ENCODE results near the gene C1orf174. TPM values are rescaled to one million over a fixed set of nuclear protein-coding genes. Genes with fewer than 3 reads are reported as not detected.

C1orf174 gene
- total RNA-seq, 1 experiment from 2014 or later = 21.1 TPM

DNA sequence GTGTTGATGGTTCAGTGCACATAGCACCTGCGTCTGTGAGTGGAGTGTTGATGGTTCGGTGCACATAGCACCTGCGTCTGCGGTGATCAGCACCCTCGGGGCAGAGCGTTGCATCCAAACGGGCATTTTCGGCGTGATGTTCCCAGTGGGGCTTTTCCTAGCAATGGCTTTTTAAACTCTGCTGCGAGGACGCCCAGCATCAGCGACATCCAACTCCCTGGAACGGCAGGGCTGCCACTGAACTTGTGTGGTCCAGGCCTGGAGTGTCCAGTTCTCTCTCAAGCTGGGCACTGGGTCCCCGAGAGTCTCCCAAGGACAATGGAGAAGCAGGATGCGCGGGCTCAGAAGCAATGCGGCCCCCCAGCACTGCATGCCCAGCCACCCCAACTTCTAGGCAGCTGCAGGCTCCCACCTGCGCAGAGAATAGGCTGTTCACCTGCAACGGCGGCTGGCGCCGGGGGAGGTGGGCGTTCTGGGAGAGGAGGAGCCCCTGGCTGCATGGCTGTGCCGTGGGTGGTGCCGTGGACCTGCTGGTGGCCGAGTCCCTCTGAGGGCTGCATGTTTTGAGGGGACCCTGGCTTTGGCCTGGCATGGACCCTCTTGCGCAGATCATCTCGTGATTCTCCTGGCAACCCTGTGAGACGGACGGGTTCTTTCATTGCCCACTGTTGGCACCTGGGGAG lies 10.1 kb upstream of the C1orf174 start:
- no peak overlapping the region for H4K5ac ChIP-seq (ENCODE audit: insufficient read length, low read depth, low read length)
- no peak overlapping the region for H2BK15ac ChIP-seq (ENCODE audit: low read depth, low read length)
- no peak overlapping the region for H3K27ac ChIP-seq (ENCODE audit: insufficient read length, low read depth, low read length)
- H3K27me3 Mint-ChIP-seq (ENCODE audit: low read depth) = peaks cover 5% of the 10 kb centered on the region
- no peak overlapping the region for H2BK120ac ChIP-seq (ENCODE audit: low read depth, low read length, poor library complexity, severe bottlenecking)
- H3K79me2 ChIP-seq (ENCODE audit: insufficient read depth, low read length) = no peaks in the 10 kb centered on the region
- no CpG with 5 or more reads among the region's 30 CpGs for WGBS (ENCODE audit: extremely low coverage, insufficient read length, low lambda C conversion rate)
- no peak overlapping the region for H2BK12ac ChIP-seq (ENCODE audit: insufficient read length, low read depth, low read length)
- no peak overlapping the region for H3K4me3 Mint-ChIP-seq
- no peak overlapping the region for H4K8ac ChIP-seq (replicated peaks; ENCODE audit: insufficient read length, low read depth, low read length)
- H2AFZ ChIP-seq (ENCODE audit: low read length) = no peak overlapping the region
- no peaks in the 10 kb centered on the region for H3K23me2 ChIP-seq (ENCODE audit: insufficient read length, low read depth, low read length, poor library complexity, severe bottlenecking)
- no peak for TF ChIP-seq CTCF (conservative IDR thresholded peaks at IDR 0.05)
- H3K4me1 ChIP-seq (ENCODE audit: insufficient read depth, low read length) = no peaks in the 10 kb centered on the region; the same call in 1 of the 2 replicates
- no peak overlapping the region for H3K23ac ChIP-seq (ENCODE audit: insufficient read length, low read depth, low read length)
- DNase-seq = no peak
- H3K18ac ChIP-seq (ENCODE audit: insufficient read length, low read depth, low read length) = no peak overlapping the region
- no peaks in the 10 kb centered on the region for H3K79me1 ChIP-seq (ENCODE audit: insufficient read depth, low read depth, low read length, poor library complexity, severe bottlenecking)
- no peak overlapping the region for H3K14ac ChIP-seq (ENCODE audit: insufficient read depth, low read length)
- no peaks in the 10 kb centered on the region for H3K27me3 ChIP-seq (ENCODE audit: insufficient read depth, low read length)
- H3K4me1 Mint-ChIP-seq = peaks cover 16 to 19% of the 10 kb centered on the region in 2 experiments
- no peak overlapping the region for H2BK20ac ChIP-seq (ENCODE audit: low read depth, low read length, poor library complexity, severe bottlenecking)
- no peak overlapping the region for H3T11ph ChIP-seq (ENCODE audit: low read length)
- H3K9me3 ChIP-seq (ENCODE audit: control insufficient read depth, low read depth, low read length) = no peaks in the 10 kb centered on the region
- no peak overlapping the region for H3K4me2 ChIP-seq (ENCODE audit: insufficient read depth, insufficient read length, low read length)
- H3K4ac ChIP-seq (ENCODE audit: low read depth, low read length) = no peak overlapping the region
- H3K56ac ChIP-seq (ENCODE audit: insufficient read length, low read depth, low read length) = no peak overlapping the region
- no peak overlapping the region for H4K91ac ChIP-seq (ENCODE audit: insufficient read length, low read depth, low read length)
- H2BK5ac ChIP-seq (ENCODE audit: insufficient read length, low read length) = no peak overlapping the region
- no peak overlapping the region for H3K27ac Mint-ChIP-seq
- no peak overlapping the region for H3K9ac ChIP-seq (ENCODE audit: extremely low read depth, insufficient read length, low read length)
- no peaks in the 10 kb centered on the region for H4K20me1 ChIP-seq (ENCODE audit: control insufficient read depth, insufficient read depth, insufficient read length)
- H2AK5ac ChIP-seq (ENCODE audit: insufficient read length, low read length) = no peak overlapping the region
- H3K9me3 Mint-ChIP-seq = no peaks in the 10 kb centered on the region
- no peaks in the 10 kb centered on the region for H3K36me3 Mint-ChIP-seq (ENCODE audit: insufficient read depth in 1 of 3, low read depth in 3 of 3)
